ENCODE measurements around the gene AFDN.

Gene AFDN

GRCh38 chr6:167870321-167870720, 43.6 kb downstream of the AFDN start:
- no peak for DNase-seq (ENCODE audit: low spot score)

- DNase-seq (ENCODE audit: low spot score): no peak
These were observed 46.0 kb downstream of the AFDN start for GRCh38 chr6:167872538-167873210.

GRCh38 chr6:167877994-167878779, 51.5 kb downstream of the AFDN start:
- no peak for DNase-seq (ENCODE audit: low spot score)

- no peak for DNase-seq (ENCODE audit: low spot score)
These were observed 52.9 kb downstream of the AFDN start for GRCh38 chr6:167879612-167880011.

GRCh38 chr6:167881327-167881726, 54.6 kb downstream of the AFDN start:
- no peak for DNase-seq (ENCODE audit: low spot score)

- DNase-seq (ENCODE audit: low spot score): no peak
These were observed 55.5 kb downstream of the AFDN start for GRCh38 chr6:167882244-167882643.

GRCh38 chr6:167888098-167888497, 61.4 kb downstream of the AFDN start:
- DNase-seq (ENCODE audit: low spot score): no peak

GRCh38 chr6:167892835-167893815, 66.4 kb downstream of the AFDN start:
- DNase-seq (ENCODE audit: low spot score): no peak

- DNase-seq (ENCODE audit: low spot score): no peak
These were observed 68.3 kb downstream of the AFDN start for GRCh38 chr6:167894965-167895364.

- DNase-seq (ENCODE audit: low spot score): no peak
These were observed 69.9 kb downstream of the AFDN start for GRCh38 chr6:167896648-167897047.

GRCh38 chr6:167898673-167899311, 72.1 kb downstream of the AFDN start:
- DNase-seq (ENCODE audit: low spot score): peak; percentile 52

- DNase-seq (ENCODE audit: low spot score): no peak
These were observed 78.1 kb downstream of the AFDN start for GRCh38 chr6:167904791-167905190.

GRCh38 chr6:167906899-167907298, 80.2 kb downstream of the AFDN start:
- peak; percentile 76 for DNase-seq (ENCODE audit: low spot score)

- peak; percentile 59 for DNase-seq (ENCODE audit: low spot score)
These were observed 81.3 kb downstream of the AFDN start for GRCh38 chr6:167907837-167908681.

- no peak for DNase-seq (ENCODE audit: low spot score)
These were observed 83.3 kb downstream of the AFDN start for GRCh38 chr6:167910007-167910406.

- DNase-seq (ENCODE audit: low spot score): no peak
These were observed 83.9 kb downstream of the AFDN start for GRCh38 chr6:167910652-167911051.

GRCh38 chr6:167912494-167912893, 85.8 kb downstream of the AFDN start:
- DNase-seq (ENCODE audit: low spot score): no peak

GRCh38 chr6:167913699-167914098, 87.0 kb downstream of the AFDN start:
- DNase-seq (ENCODE audit: low spot score): no peak

- no peak for DNase-seq (ENCODE audit: low spot score)
These were observed 88.4 kb downstream of the AFDN start for GRCh38 chr6:167915139-167915538.

- DNase-seq (ENCODE audit: low spot score): no peak
These were observed 90.9 kb downstream of the AFDN start for GRCh38 chr6:167917551-167918154.
